PC-9 (cell line): ENCODE data around the gene IL1F10.

Experiments used
- EZH2 ChIP-seq: fragments of 200-600 bp; sonication (generic); IDR thresholded peaks from 2 replicates; pipeline ENCODE4 v1.8.0; 2017; ENCODE audit warnings: antibody characterized with exemption, low read depth
- TF ChIP-seq, protein P1 (sequence below): fragments of 200-600 bp; sonication (generic); conservative IDR thresholded peaks from 2 replicates; pipeline ENCODE4 v1.6.1; 2017; ENCODE audit warnings: mixed run types, antibody characterized with exemption, mild to moderate bottlenecking, moderate library complexity

DNA sequence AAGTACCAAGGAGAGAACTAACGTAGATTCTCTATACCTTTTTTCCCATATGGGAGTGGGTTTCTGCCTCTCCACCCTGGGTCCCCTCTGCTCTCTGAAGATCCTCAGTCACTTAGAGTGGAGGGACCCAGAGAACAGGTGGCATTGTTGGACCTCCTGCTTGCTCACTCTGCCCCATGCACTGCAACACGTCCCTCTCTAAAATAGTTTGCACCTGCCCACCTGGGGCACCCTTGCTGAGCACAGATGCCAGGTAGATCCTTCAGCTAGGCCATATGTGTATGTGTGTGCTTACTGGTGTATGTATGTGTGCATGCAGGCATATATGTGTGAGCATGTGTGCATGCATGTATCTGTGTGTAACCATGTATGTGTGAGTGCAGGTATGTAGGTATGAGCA, 6.5 kb upstream of the IL1F10 start:
- TF ChIP-seq, protein P1, sequence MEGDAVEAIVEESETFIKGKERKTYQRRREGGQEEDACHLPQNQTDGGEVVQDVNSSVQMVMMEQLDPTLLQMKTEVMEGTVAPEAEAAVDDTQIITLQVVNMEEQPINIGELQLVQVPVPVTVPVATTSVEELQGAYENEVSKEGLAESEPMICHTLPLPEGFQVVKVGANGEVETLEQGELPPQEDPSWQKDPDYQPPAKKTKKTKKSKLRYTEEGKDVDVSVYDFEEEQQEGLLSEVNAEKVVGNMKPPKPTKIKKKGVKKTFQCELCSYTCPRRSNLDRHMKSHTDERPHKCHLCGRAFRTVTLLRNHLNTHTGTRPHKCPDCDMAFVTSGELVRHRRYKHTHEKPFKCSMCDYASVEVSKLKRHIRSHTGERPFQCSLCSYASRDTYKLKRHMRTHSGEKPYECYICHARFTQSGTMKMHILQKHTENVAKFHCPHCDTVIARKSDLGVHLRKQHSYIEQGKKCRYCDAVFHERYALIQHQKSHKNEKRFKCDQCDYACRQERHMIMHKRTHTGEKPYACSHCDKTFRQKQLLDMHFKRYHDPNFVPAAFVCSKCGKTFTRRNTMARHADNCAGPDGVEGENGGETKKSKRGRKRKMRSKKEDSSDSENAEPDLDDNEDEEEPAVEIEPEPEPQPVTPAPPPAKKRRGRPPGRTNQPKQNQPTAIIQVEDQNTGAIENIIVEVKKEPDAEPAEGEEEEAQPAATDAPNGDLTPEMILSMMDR = no peak
- no peak for TF ChIP-seq EZH2
